HG02885 (cell line): ENCODE data around the gene GKN2.
"Not testable (repeated sequence)": the region's sequence is repeated elsewhere in the genome, so short reads cannot be mapped to it uniquely, and the experiment has no call there.

ENCODE experiments used
- ATAC-seq: cut with Tn5 transposase; IDR thresholded peaks from one replicate; pipeline ENCODE4 v1.9.1; 2021; ENCODE audit warnings: mild to moderate bottlenecking; ENCODE audit not compliant: unreplicated experiment, poor library complexity

The GKN2 gene

GRCh38 chr2:68964282-68964681 is 11.6 kb upstream of the GKN2 start:
- no peak for ATAC-seq

GRCh38 chr2:68961380-68961779 is 8.7 kb upstream of the GKN2 start:
- no peak for ATAC-seq

GRCh38 chr2:68959001-68959400 is 6.3 kb upstream of the GKN2 start:
- no peak for ATAC-seq

- ATAC-seq: not testable (repeated sequence)
Measured at GRCh38 chr2:68955432-68955831, 2.7 kb upstream of the GKN2 start.

GRCh38 chr2:68951899-68952298 is 794 bp downstream of the GKN2 start:
- ATAC-seq: no peak

- ATAC-seq: no peak
Measured at GRCh38 chr2:68948710-68949109, 4.0 kb downstream of the GKN2 start.

GRCh38 chr2:68946117-68946516 is 6.6 kb downstream of the GKN2 start:
- ATAC-seq: no peak

GRCh38 chr2:68943581-68944568 is 8.8 kb downstream of the GKN2 start:
- ATAC-seq: peak; percentile 62

- no peak for ATAC-seq
Measured at GRCh38 chr2:68942827-68943226, 9.9 kb downstream of the GKN2 start.

GRCh38 chr2:68940369-68940768 is 12.3 kb downstream of the GKN2 start:
- ATAC-seq: no peak

GRCh38 chr2:68939962-68940361 is 12.7 kb downstream of the GKN2 start:
- ATAC-seq: no peak

- ATAC-seq: no peak
Measured at GRCh38 chr2:68938938-68939337, 13.8 kb downstream of the GKN2 start.

- no peak for ATAC-seq
Measured at GRCh38 chr2:68937346-68938055, 15.2 kb downstream of the GKN2 start.

GRCh38 chr2:68936889-68937288 is 15.8 kb downstream of the GKN2 start:
- no peak for ATAC-seq

GRCh38 chr2:68936427-68936826 is 16.3 kb downstream of the GKN2 start:
- ATAC-seq: no peak

- ATAC-seq: no peak
Measured at GRCh38 chr2:68935471-68935870, 17.2 kb downstream of the GKN2 start.

GRCh38 chr2:68934021-68934420 is 18.7 kb downstream of the GKN2 start:
- ATAC-seq: no peak

GRCh38 chr2:68932402-68932801 is 20.3 kb downstream of the GKN2 start:
- no peak for ATAC-seq

- ATAC-seq: no peak
Measured at GRCh38 chr2:68931799-68932198, 20.9 kb downstream of the GKN2 start.

- no peak for ATAC-seq
Measured at GRCh38 chr2:68931149-68931711, 21.5 kb downstream of the GKN2 start.

- ATAC-seq: no peak
Measured at GRCh38 chr2:68926796-68927195, 25.9 kb downstream of the GKN2 start.
